Gastroesophageal sphincter (tissue), 3 donors: ENCODE data around the gene ANKHD1.

Experiments used
- CTCF ChIP-seq, 4 experiments: fragments of 200-600 bp in 2 of 4; fragments of 450-650 bp in 2 of 4; sonication (generic) in 1 of 4; IDR thresholded peaks; one replicate each; pipeline ENCODE4 v1.5.1; 2017 to 2019; ENCODE audit warnings: antibody characterized with exemption in 4 of 4, mild to moderate bottlenecking in 2 of 4, moderate library complexity in 2 of 4
- POLR2A ChIP-seq, 2 donors: fragments of 450-650 bp; IDR thresholded peaks; one replicate each; pipeline ENCODE4 v1.6.1; 2017; ENCODE audit warnings: antibody characterized with exemption in 2 of 2, mild to moderate bottlenecking in 2 of 2, moderate library complexity in 1 of 2
- POLR2AphosphoS5 ChIP-seq: sonication (generic); formaldehyde crosslinking; IDR thresholded peaks from one replicate; pipeline ENCODE4 v1.6.1; 2017; ENCODE audit warnings: antibody characterized with exemption

DNA sequence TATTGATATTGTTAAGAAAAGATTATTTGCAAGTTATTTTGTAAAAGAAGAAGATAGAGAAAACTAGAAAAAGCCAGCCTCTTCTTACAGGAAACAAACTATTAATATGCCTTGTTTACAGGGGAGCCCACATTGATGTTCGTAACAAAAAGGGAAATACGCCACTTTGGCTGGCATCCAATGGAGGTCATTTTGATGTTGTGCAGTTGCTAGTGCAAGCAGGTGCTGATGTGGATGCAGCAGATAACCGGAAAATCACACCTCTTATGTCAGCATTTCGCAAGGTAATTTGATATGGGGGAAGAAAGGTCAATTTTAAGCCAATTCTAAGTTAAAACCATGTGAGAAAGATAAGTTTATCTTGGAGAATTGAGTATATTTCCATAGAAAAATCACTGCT, 108.3 kb downstream of the ANKHD1 start:
- TF ChIP-seq CTCF (IDR thresholded peaks at IDR 0.05), result no peak
- no peak for TF ChIP-seq POLR2AphosphoS5
- no peak for TF ChIP-seq POLR2A (IDR thresholded peaks at IDR 0.05)
